CD4-positive, alpha-beta T cell treated with Interleukin-17A for 1 hour (primary cell): Measurements from ENCODE around the gene IFNL1.
"Not testable (repeated sequence)": the region's sequence is repeated elsewhere in the genome, so short reads cannot be mapped to it uniquely, and the experiment has no call there.

ENCODE experiments used
- DNase-seq: peaks from one replicate; pipeline ENCODE4 v3.0.0-alpha.2; 2020

The IFNL1 gene

GRCh38 chr19:39309305-39309670, 13.1 kb downstream of the IFNL1 start:
- DNase-seq: not testable (repeated sequence)

- no peak for DNase-seq
Observed at GRCh38 chr19:39310558-39311311, 14.5 kb downstream of the IFNL1 start.

- no peak for DNase-seq
Observed at GRCh38 chr19:39314016-39314728, 18.0 kb downstream of the IFNL1 start.

GRCh38 chr19:39315933-39316332, 19.7 kb downstream of the IFNL1 start:
- DNase-seq: no peak

GRCh38 chr19:39316627-39317321, 20.6 kb downstream of the IFNL1 start:
- no peak for DNase-seq

GRCh38 chr19:39317476-39317875, 21.3 kb downstream of the IFNL1 start:
- DNase-seq: no peak

GRCh38 chr19:39318071-39318470, 21.9 kb downstream of the IFNL1 start:
- no peak for DNase-seq

- no peak for DNase-seq
Observed at GRCh38 chr19:39318690-39319089, 22.5 kb downstream of the IFNL1 start.

- DNase-seq: no peak
Observed at GRCh38 chr19:39319098-39319891, 23.1 kb downstream of the IFNL1 start.

- DNase-seq: no peak
Observed at GRCh38 chr19:39319892-39320248, 23.7 kb downstream of the IFNL1 start.

- no peak for DNase-seq
Observed at GRCh38 chr19:39321117-39321831, 25.1 kb downstream of the IFNL1 start.

- DNase-seq: no peak
Observed at GRCh38 chr19:39321832-39322176, 25.6 kb downstream of the IFNL1 start.

- no peak for DNase-seq
Observed at GRCh38 chr19:39324242-39324842, 28.1 kb downstream of the IFNL1 start.

- peak; percentile 34 for DNase-seq
Observed at GRCh38 chr19:39325778-39326665, 29.8 kb downstream of the IFNL1 start.

GRCh38 chr19:39327363-39328045, 31.3 kb downstream of the IFNL1 start:
- no peak for DNase-seq

- DNase-seq: peak; percentile 84
Observed at GRCh38 chr19:39328046-39328705, 32.0 kb downstream of the IFNL1 start.

- DNase-seq: no peak
Observed at GRCh38 chr19:39329948-39330347, 33.7 kb downstream of the IFNL1 start.

GRCh38 chr19:39332293-39332692, 36.1 kb downstream of the IFNL1 start:
- no peak for DNase-seq

GRCh38 chr19:39332738-39333137, 36.5 kb downstream of the IFNL1 start:
- DNase-seq: not testable (repeated sequence)

GRCh38 chr19:39333507-39333906, 37.3 kb downstream of the IFNL1 start:
- no peak for DNase-seq
